ENCODE results near the gene TMEM59L. TPM values are rescaled to one million over a fixed set of nuclear protein-coding genes. Genes with fewer than 3 reads are reported as not detected.

The TMEM59L gene
- total and polyA plus RNA-seq, 10 of the 15 experiments (the other 5 are each of a cell fraction or from before 2014, with no cell fraction given) = 0.06 TPM; not detected in 9

DNA sequence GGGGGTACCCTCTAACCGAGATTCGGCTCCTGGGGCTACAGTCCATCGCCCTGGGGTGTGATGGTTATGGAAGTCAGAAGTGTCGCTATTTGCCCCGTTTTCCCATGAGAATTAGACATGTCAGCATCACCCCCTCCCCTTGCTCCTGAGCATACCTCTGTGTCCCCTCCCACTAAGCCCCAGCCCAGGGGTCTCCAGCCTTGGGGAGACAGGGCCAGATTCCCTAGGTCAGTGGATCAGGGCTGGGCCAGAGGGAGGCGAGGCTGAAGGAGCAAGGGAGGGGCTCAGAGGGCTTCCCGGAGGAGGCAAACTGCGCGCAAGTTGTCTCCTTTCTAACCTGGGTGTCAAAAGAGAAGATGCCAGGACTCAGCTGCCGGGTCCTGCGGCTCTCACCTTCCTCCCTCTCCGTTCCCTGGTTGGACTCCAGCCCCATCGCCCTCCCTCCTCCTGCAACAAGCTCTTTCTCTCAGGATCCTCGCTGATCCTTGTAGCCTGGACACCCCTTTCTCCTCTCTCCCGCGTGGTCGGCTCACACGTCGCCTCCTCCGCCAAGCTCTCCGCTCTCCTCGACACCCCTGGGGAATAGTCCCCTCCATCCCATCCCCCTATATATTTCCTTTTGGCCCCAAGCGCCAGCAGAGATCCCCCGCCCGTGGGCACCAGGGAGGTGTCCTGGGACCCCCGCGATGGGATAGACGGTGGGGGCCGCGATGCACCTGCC, 459 bp upstream of the TMEM59L start:
- TF ChIP-seq ZNF217 (IDR thresholded peaks at IDR 0.05) = no peak
- no peak for TF ChIP-seq STAT1 (conservative IDR thresholded peaks at IDR 0.05)
- no peak for TF ChIP-seq CHD4 (IDR thresholded peaks at IDR 0.05)
- TF ChIP-seq NR2C1 (IDR thresholded peaks at IDR 0.05) = no peak
- no peak for TF ChIP-seq TCF3 (IDR thresholded peaks at IDR 0.05; ENCODE audit: borderline replicate concordance, insufficient read depth, low read depth, low read length)
- TF ChIP-seq, protein P1, sequence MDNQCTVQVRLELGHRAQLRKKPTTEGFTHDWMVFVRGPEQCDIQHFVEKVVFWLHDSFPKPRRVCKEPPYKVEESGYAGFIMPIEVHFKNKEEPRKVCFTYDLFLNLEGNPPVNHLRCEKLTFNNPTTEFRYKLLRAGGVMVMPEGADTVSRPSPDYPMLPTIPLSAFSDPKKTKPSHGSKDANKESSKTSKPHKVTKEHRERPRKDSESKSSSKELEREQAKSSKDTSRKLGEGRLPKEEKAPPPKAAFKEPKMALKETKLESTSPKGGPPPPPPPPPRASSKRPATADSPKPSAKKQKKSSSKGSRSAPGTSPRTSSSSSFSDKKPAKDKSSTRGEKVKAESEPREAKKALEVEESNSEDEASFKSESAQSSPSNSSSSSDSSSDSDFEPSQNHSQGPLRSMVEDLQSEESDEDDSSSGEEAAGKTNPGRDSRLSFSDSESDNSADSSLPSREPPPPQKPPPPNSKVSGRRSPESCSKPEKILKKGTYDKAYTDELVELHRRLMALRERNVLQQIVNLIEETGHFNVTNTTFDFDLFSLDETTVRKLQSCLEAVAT (IDR thresholded peaks at IDR 0.05) = no peak
- TF ChIP-seq SUPT20H (IDR thresholded peaks at IDR 0.05; ENCODE audit: borderline replicate concordance, control insufficient read depth, low read depth, low read length) = no peak
- no peak for TF ChIP-seq SRF (IDR thresholded peaks at IDR 0.05; ENCODE audit: low read depth in 2 of 2, low read length in 2 of 2)
- TF ChIP-seq, protein P2, sequence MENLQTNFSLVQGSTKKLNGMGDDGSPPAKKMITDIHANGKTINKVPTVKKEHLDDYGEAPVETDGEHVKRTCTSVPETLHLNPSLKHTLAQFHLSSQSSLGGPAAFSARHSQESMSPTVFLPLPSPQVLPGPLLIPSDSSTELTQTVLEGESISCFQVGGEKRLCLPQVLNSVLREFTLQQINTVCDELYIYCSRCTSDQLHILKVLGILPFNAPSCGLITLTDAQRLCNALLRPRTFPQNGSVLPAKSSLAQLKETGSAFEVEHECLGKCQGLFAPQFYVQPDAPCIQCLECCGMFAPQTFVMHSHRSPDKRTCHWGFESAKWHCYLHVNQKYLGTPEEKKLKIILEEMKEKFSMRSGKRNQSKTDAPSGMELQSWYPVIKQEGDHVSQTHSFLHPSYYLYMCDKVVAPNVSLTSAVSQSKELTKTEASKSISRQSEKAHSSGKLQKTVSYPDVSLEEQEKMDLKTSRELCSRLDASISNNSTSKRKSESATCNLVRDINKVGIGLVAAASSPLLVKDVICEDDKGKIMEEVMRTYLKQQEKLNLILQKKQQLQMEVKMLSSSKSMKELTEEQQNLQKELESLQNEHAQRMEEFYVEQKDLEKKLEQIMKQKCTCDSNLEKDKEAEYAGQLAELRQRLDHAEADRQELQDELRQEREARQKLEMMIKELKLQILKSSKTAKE (IDR thresholded peaks at IDR 0.05; ENCODE audit: low read depth, poor library complexity, severe bottlenecking) = no peak
- TF ChIP-seq MTA3 (IDR thresholded peaks at IDR 0.05; ENCODE audit: borderline replicate concordance, low read length) = no peak
- no peak for TF ChIP-seq RBBP5 (conservative IDR thresholded peaks at IDR 0.05)
- ChIA-PET RAD21 (ENCODE audit: unreplicated experiment) (no interaction called here), POLR2A (no interaction called here), SMC1A (ENCODE audit: uncharacterized antibody, unreplicated experiment) (interaction anchor here (0.6 kb wide), 1 partner anchor 127 kb away, joined by 3 read pairs; no protein-coding TSS in a partner anchor), CTCF (no interaction called here)
- no peaks in the 10 kb centered on the region for H3K36me3 ChIP-seq (ENCODE audit: control insufficient read depth in 2 of 2, insufficient read depth in 2 of 2, low read length in 1 of 2)
- no peak overlapping the region for H3K27ac ChIP-seq (ENCODE audit: control insufficient read depth, insufficient read depth)
- H3K4me2 ChIP-seq (ENCODE audit: control insufficient read depth, insufficient read depth) = no peak overlapping the region
- H3K27me3 ChIP-seq (replicated peaks in 1 of 2; ENCODE audit: control insufficient read depth in 2 of 2, insufficient read depth in 2 of 2, low read length in 1 of 2) = peaks cover 25 to 27% of the 10 kb centered on the region in 2 experiments
- peaks cover 2% of the 10 kb centered on the region; the same call in 1 of the 2 replicates for H4K20me1 ChIP-seq (ENCODE audit: control insufficient read depth, insufficient read depth)
- DNase-seq (ENCODE audit: low read depth, low spot score) = no peak
- no peak overlapping the region for H3K9ac ChIP-seq (ENCODE audit: control insufficient read depth, insufficient read depth, low read length)
- FAIRE-seq = no peak
- H3K4me3 ChIP-seq = no peak overlapping the region
- in situ Hi-C loops (cut with MboI) = no loop called here
- H3K79me2 ChIP-seq (ENCODE audit: control insufficient read depth, insufficient read depth, low read length) = no peaks in the 10 kb centered on the region
- no peaks in the 10 kb centered on the region for H3K9me3 ChIP-seq (replicated peaks; ENCODE audit: control insufficient read depth, insufficient read depth, low read length)
- ATAC-seq = no peak
- no TSS peak for BruUV-seq (replicated peaks)
- 7% methylated on average over 27 of the region's 30 CpGs for WGBS (ENCODE audit: insufficient coverage, insufficient replicate concordance, low lambda C conversion rate, missing lambda C conversion rate)
- no peaks in the 10 kb centered on the region for H3K4me1 ChIP-seq (ENCODE audit: control insufficient read depth, insufficient read depth, low read length)
- no peak overlapping the region for H2AFZ ChIP-seq (ENCODE audit: control insufficient read depth, low read depth, low read length)
- intact Hi-C loops (cut with micrococcal nuclease; ENCODE audit: unreplicated experiment) = no loop called here
